Ectodermal cell (in vitro differentiated cells): ENCODE measurements around the gene AGTR1.
"Not testable (repeated sequence)": the region's sequence is repeated elsewhere in the genome, so short reads cannot be mapped to it uniquely, and the experiment has no call there.

Experiments
- H3K27ac ChIP-seq: 2 replicates; pipeline ENCODE4 v1.7.0; 2013; ENCODE audit warnings: mild to moderate bottlenecking, low read depth, low read length; ENCODE audit not compliant: insufficient read depth, poor library complexity, severe bottlenecking
- H3K27me3 ChIP-seq: 2 replicates; pipeline ENCODE4 v1.7.0; 2013; ENCODE audit warnings: mild to moderate bottlenecking, low read length; ENCODE audit not compliant: insufficient read depth, control insufficient read depth, poor library complexity, severe bottlenecking
- H3K36me3 ChIP-seq: one replicate; pipeline ENCODE4 v1.7.0; 2013; ENCODE audit warnings: low read length; ENCODE audit not compliant: control insufficient read depth, insufficient read depth
- H3K4me1 ChIP-seq: one replicate; pipeline ENCODE4 v1.7.0; 2013; ENCODE audit warnings: low read length; ENCODE audit not compliant: control insufficient read depth, insufficient read depth
- H3K4me3 ChIP-seq: 2 replicates; pipeline ENCODE4 v1.7.0; 2013; ENCODE audit warnings: low read depth, low read length, control low read depth; ENCODE audit not compliant: insufficient read depth
- H3K9me3 ChIP-seq: 2 replicates; pipeline ENCODE4 v1.7.0; 2013; ENCODE audit warnings: mild to moderate bottlenecking, low read length, moderate library complexity; ENCODE audit not compliant: control insufficient read depth
- WGBS, 2 experiments: methylation state at CpG; one replicate each; pipeline ENCODE4 v1.1.7; 2013; ENCODE audit warnings: missing lambda C conversion rate in 2 of 2; 5-methylcytosine and 5-hydroxymethylcytosine counted together

Gene AGTR1

DNA sequence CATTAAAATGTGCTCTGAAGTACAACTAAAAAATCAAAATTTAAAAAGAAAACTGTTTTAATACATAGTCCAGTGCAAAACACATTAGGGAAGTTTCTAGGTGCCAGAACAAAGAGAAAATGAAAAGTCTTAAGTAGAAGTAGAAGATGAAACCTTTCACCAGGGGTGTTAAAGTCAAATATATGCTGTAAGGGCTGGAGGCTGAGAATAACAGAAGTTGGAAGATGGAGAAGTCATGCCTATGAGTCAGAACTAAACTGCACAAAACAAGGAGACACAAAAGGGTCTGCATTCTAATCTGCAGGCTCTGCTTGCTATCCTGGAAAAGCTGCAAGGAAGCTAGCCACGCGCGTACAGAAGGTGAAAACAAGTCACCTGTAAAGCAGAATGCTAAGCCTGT, 81.2 kb downstream of the AGTR1 start:
- no peak overlapping the region for H3K27ac ChIP-seq
- H3K4me1 ChIP-seq: no peaks in the 10 kb centered on the region
- WGBS, 2 experiments: 93 to 97% methylated on average over 3 of the region's 3 CpGs
- H3K27me3 ChIP-seq: no peaks in the 10 kb centered on the region
- H3K36me3 ChIP-seq: no peaks in the 10 kb centered on the region
- H3K4me3 ChIP-seq: no peak overlapping the region
- no peaks in the 10 kb centered on the region for H3K9me3 ChIP-seq

DNA sequence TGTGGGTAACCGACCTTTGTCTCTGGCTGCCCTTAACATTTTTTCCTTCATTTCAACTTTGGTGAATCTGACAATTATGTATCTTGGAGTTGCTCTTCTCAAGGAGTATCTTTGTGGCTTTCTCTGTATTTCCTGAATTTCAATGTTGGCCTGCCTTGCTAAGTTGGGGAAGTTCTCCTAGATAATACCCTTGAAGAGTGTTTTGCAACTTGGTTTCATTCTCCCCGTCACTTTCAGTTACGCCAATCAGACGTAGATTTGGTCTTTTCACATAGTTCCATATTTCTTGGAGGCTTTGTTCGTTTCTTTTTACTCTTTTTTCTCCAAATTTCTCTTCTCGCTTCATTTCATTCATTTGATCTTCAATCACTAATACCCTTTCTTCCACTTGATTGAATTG, 87.3 kb downstream of the AGTR1 start:
- H3K4me1 ChIP-seq, H3K36me3 ChIP-seq, H3K27ac ChIP-seq, H3K4me3 ChIP-seq, H3K9me3 ChIP-seq, H3K27me3 ChIP-seq: not testable (repeated sequence)
- 87 to 92% methylated on average over 6 of the region's 6 CpGs for WGBS, 2 experiments

DNA sequence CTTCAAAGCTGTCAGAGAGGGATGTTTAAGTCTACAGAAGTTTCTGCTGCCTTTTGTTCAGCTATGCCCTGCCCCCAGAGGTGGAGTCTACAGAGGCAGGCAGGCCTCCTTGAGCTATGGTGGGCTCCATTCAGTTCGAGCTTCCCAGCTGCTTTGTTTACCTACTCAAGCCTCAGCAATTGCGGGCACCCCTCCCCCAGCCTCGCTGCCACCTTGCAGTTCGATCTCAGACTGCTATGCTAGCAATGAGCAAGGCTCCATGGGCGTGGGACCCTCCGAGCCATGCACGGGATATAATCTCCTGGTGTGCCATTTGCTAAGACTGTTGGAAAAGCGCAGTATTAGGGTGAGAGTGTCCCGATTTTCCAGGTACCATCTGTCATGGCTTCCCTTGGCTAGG, 88.5 kb downstream of the AGTR1 start:
- H3K27ac ChIP-seq, H3K36me3 ChIP-seq, H3K4me1 ChIP-seq, H3K9me3 ChIP-seq, H3K27me3 ChIP-seq, H3K4me3 ChIP-seq: not testable (repeated sequence)
- 93 to 95% methylated on average over 9 of the region's 9 CpGs for WGBS, 2 experiments

DNA sequence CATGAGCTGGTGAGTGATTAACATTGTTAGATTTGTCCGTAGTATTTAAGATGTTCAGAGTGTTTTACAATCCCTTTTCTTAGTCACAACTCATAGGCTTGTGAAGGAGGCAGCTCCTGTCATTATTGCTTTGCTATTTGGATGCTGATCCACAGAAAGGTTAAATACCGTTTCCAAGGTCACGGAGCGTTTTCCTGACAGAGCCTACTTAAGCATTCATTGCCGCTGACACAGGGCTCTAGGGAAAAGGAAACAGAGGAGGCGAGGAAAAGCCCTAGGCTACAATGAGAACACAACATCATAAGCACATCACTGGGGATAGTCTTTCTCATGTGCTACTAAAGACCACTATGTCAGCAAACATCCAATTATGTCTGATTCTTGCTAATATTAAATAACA, 91.4 kb downstream of the AGTR1 start:
- H3K4me3 ChIP-seq: no peak overlapping the region
- H3K4me1 ChIP-seq: no peaks in the 10 kb centered on the region
- no peaks in the 10 kb centered on the region for H3K27me3 ChIP-seq
- no peaks in the 10 kb centered on the region for H3K36me3 ChIP-seq
- 48 to 58% methylated on average over 5 to 6 of the region's 6 CpGs for WGBS, 2 experiments
- H3K9me3 ChIP-seq: no peaks in the 10 kb centered on the region
- no peak overlapping the region for H3K27ac ChIP-seq

DNA sequence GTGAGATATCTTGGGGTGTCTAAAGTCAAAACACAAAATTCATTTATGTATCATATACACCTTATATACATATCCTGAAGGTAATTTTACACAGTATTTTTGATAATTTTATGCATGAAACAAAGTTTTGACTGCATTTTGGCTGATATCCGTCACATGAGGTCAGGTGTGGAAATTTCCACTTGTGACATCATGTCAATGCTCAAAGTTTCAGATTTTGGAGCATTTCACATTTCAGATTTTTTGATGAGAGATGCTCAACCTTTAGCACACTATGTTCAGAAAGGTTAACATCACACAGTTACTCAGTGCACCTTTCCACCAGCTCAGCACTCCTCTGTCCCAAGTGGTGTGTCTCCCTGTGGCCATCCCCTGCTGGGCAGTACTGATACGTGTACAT, 92.2 kb downstream of the AGTR1 start:
- no peaks in the 10 kb centered on the region for H3K9me3 ChIP-seq
- H3K36me3 ChIP-seq: no peaks in the 10 kb centered on the region
- H3K4me3 ChIP-seq: no peak overlapping the region
- 88 to 91% methylated on average over 1 to 2 of the region's 2 CpGs for whole genome bisulfite sequencing, 2 experiments
- no peaks in the 10 kb centered on the region for H3K4me1 ChIP-seq
- H3K27me3 ChIP-seq: no peaks in the 10 kb centered on the region
- H3K27ac ChIP-seq: no peak overlapping the region

DNA sequence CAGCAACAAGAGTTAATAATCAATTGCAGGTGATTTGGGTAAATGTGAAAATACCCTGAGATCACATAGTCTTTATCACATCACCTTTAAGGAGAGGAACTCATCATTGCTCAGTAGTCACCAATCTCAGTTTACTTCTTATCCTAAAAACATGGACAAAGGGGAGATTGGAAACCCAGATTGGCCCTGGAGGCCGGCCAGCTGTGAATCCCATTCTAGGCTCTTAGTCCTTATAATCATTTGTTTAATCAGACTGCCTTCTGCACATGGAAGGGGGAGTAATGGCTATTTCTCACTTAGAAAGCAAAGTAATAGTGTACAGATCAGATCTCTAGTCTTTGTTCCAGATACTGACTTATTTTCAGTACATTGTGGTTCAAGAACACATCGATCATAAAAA, 92.7 kb downstream of the AGTR1 start:
- Histone ChIP-seq H3K27ac (no peak overlapping the region), H3K4me3 (no peak overlapping the region), H3K4me1 (no peaks in the 10 kb centered on the region), H3K27me3 (no peaks in the 10 kb centered on the region), H3K36me3 (no peaks in the 10 kb centered on the region), H3K9me3 (no peaks in the 10 kb centered on the region)
- 91 to 98% methylated on average over 2 of the region's 2 CpGs for WGBS, 2 experiments

DNA sequence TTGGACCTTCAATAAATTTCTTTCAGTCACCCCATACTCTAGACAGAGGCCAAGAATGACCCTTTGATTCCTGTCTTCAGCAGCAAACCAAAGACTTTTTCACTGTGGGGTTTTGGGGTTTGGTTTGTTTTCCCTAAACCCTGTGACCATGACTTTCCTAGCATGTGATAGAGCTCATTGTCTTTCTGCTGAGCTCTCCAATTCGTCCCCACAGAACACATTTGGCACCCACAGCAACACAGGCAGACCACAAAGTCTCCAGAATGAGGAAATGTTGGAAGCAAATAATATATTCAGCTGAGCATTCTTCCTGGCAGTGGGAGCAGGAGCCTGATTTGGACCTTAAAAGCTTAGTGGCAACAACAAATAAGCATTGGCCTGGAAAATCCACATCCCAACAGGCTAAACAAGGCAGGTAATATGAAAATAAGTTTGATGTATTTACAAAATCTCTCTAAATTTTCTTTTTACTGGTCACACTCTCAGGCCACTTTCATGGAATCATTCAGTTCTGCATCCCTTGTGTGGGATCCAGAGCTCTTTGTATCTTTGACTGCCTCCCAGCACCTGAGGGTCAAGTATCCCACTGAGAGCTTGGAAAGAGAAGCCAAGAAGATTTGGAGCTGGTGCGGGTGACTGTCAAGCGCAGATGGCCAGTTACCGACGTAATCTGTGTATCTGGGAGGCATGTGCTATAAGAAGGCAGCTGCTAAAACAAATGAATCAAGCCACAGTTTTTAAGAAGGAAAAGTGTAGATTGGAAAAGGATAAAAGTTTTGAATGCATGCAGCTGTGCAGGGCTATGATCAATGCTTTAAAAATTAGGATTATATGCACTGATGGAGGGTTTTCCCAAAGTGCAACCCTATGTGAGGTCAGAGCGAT, 93.4 kb downstream of the AGTR1 start:
- H3K4me3 ChIP-seq: no peak overlapping the region
- H3K27me3 ChIP-seq: no peaks in the 10 kb centered on the region
- no peaks in the 10 kb centered on the region for H3K36me3 ChIP-seq
- H3K9me3 ChIP-seq: no peaks in the 10 kb centered on the region
- 82% methylated on average over 6 of the region's 6 CpGs for WGBS, 2 experiments
- no peak overlapping the region for H3K27ac ChIP-seq
- no peaks in the 10 kb centered on the region for H3K4me1 ChIP-seq

DNA sequence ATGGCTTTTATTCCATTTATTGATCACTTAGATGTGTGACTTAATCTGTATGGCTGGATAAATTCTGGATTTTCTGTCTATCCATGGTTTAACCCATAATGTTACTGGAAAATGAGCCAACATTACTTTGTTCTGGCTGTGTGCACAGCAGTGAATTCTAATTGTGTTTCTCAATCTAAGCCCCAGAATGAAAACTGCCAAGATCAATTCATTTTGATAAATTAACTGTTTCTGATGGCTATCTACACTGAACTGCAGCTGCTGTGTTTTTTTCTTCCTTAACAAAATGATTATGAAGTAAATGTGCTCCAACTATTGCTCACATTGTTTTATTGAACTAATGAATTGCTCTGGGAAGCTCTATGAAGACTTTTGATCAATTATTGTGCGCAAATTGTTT, 94.2 kb downstream of the AGTR1 start:
- H3K9me3 ChIP-seq: no peaks in the 10 kb centered on the region
- H3K27me3 ChIP-seq: no peaks in the 10 kb centered on the region
- H3K36me3 ChIP-seq: no peaks in the 10 kb centered on the region
- 100% methylated on average over 1 of the region's 1 CpG; no CpG with 5 or more reads in 1 of the 2 experiments for WGBS, 2 experiments
- no peak overlapping the region for H3K27ac ChIP-seq
- H3K4me3 ChIP-seq: no peak overlapping the region
- no peaks in the 10 kb centered on the region for H3K4me1 ChIP-seq

DNA sequence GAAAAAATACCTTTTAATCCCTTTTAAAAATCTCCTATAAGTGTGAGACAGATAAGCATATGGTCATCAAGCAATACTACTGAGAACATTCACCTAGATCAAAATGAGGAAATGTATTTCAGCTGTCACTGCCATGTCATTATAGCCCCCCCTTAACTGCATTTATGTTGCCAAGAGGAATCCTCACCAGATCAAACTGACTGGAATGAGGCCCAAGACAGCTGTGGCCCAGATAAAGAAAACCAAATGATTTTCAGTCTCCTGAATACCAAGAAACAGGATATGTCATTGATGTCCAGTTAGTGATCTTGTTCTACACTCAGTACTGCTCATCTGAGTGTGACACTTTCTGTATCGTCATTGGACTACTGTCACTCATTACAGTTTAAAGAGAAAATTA, 94.8 kb downstream of the AGTR1 start:
- H3K27me3 ChIP-seq: no peaks in the 10 kb centered on the region
- H3K4me3 ChIP-seq: no peak overlapping the region
- no peak overlapping the region for H3K27ac ChIP-seq
- H3K36me3 ChIP-seq: no peaks in the 10 kb centered on the region
- WGBS, 2 experiments: 100% methylated on average over 1 of the region's 1 CpG
- H3K9me3 ChIP-seq: no peaks in the 10 kb centered on the region
- H3K4me1 ChIP-seq: no peaks in the 10 kb centered on the region
